ENCODE results near the gene MATN4.

- TF ChIP-seq POLR2A (IDR thresholded peaks at IDR 0.05): no peak
- TF ChIP-seq, protein P1, sequence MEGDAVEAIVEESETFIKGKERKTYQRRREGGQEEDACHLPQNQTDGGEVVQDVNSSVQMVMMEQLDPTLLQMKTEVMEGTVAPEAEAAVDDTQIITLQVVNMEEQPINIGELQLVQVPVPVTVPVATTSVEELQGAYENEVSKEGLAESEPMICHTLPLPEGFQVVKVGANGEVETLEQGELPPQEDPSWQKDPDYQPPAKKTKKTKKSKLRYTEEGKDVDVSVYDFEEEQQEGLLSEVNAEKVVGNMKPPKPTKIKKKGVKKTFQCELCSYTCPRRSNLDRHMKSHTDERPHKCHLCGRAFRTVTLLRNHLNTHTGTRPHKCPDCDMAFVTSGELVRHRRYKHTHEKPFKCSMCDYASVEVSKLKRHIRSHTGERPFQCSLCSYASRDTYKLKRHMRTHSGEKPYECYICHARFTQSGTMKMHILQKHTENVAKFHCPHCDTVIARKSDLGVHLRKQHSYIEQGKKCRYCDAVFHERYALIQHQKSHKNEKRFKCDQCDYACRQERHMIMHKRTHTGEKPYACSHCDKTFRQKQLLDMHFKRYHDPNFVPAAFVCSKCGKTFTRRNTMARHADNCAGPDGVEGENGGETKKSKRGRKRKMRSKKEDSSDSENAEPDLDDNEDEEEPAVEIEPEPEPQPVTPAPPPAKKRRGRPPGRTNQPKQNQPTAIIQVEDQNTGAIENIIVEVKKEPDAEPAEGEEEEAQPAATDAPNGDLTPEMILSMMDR (IDR thresholded peaks at IDR 0.05): no peak
Observed at GRCh38 chr20:45313065-45313695, 5.1 kb upstream of the MATN4 start.
